ELF-1 (cell line): ENCODE measurements around the gene SORCS2.

ENCODE experiments used
- DNase-seq: peaks from one replicate; pipeline ENCODE4 v3.0.0-alpha.2; 2016; ENCODE audit warnings: low read depth, low spot score

The SORCS2 gene

DNA sequence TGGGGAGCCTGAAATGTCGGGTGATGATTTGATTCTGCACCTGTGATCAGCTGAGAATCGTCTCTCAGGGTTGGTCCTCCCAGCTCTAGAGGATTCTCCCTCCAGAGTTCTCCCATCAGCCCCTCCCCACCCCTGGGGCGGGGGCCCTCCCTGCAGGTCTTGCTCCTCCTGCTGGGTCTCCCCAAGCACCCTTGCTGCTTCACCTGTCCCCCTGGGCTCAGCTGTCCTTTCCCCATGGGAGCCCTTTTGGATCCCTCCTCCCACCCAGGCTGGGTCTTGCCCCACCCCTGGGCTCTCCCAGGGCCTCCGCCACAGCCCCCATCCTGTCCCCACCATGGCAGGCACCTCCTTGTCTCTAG, 220.2 kb downstream of the SORCS2 start:
- no peak for DNase-seq

DNA sequence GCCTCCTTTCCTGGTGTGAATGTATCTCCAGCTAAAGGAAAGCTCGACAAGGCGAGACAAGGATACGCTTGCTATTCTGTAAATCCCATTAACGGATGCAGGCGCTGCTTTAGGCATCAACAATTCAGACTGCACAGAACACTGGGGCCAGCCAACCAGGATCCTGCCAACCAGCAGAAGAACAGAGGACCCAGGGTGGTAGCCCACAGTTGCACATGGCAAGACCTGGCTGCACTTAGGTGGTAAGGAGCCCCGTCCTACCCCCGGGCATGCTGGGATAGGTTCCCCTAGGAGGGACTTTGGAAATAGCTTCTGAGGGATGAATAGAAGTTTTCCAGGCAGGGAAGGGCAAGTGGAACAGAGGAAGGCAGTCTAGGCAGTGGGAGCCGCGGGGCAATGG, 221.7 kb downstream of the SORCS2 start:
- no peak for DNase-seq

DNA sequence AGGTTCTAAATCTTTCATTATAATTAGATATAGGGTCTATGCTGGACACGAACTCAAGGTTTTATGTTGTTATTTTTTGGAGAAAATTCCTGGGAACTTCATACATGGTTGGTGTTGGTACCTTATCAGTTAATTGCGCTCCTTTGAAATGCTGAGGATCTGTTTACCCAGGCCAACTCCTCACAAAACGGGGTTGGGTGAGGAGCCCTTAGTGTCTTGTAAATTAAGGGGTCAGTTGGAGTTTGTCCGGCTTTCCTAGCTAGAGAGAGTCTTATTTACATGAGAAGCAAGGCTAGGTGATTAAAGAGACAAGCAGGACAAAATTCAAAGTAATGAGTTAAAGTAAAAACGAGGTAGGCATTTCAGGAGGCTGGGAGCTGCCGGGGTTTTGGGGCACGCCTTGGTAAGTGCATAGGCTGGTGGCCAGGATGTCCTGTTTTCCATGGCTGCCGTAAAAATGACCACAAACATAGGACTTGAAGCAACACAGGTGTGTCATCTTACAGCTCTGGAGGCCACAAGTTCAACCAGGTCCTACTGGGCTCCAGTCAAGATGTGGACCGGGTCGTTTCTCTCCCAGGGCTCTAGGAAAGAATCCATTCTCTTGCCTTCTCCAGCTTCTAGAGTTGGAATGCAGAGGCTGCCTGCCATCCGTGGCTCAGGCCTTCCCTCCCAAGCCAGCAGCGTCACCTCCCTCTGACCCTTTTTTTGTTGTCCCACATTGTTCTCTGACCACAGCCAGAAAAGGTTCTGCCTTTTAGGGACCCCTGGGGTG, 222.6 kb downstream of the SORCS2 start:
- peak; percentile 29 for DNase-seq

DNA sequence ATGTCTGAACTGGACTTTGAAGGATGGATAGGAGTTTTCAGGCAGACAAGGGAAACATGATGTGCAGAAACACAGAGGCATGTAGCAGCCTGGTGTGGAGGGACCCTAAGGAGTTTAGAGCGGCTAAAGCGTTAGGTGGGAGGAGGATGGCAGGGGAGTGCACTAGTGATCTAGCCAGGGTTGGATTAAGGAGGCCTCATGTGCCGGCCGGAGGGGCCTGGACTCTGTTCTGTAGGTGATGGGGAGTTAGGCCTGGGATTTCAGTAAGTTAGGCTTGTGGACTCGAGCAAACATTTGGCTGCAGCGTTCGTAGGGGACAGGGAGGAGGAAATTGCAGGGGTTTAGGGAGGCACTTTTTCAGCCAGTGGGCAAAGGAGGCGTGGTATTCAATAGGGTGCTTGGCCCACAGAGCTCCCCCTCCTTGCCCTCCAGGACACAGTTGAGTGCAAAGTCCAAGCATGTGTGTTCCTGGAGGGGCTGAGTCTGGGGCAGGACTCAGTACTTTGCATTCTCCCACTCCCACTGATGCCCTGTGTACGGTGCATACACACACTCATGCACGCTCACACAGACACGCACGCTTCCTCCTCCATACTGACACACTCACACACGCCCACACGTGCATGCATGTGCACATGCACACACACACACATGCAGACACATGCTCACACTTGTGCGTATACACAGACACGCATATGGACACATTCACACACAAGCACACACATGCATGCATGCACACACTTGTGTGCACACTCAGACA, 223.8 kb downstream of the SORCS2 start:
- DNase-seq: no peak

GRCh38 chr4:7416745-7417432, 224.6 kb downstream of the SORCS2 start:
- DNase-seq: no peak

DNA sequence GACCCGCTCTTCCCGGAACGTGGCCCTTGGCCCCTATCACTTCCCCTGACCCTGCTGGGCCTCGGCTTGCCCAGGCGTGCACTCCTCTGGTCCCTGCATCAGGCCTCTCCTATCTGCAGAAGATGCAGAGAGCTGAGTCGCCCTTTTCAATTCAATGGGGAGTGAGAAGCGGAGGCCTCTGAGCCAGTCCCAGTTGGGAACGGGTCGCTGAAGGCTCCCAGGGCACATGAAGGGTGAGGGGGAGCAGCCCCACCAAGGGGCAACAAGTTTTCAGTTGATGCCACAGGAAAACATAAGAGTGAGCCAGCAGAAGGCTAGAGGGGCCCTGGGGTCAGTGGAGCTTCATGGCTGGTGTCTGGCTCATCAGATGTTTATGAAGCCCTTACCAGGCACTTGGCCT, 225.3 kb downstream of the SORCS2 start:
- DNase-seq: no peak

DNA sequence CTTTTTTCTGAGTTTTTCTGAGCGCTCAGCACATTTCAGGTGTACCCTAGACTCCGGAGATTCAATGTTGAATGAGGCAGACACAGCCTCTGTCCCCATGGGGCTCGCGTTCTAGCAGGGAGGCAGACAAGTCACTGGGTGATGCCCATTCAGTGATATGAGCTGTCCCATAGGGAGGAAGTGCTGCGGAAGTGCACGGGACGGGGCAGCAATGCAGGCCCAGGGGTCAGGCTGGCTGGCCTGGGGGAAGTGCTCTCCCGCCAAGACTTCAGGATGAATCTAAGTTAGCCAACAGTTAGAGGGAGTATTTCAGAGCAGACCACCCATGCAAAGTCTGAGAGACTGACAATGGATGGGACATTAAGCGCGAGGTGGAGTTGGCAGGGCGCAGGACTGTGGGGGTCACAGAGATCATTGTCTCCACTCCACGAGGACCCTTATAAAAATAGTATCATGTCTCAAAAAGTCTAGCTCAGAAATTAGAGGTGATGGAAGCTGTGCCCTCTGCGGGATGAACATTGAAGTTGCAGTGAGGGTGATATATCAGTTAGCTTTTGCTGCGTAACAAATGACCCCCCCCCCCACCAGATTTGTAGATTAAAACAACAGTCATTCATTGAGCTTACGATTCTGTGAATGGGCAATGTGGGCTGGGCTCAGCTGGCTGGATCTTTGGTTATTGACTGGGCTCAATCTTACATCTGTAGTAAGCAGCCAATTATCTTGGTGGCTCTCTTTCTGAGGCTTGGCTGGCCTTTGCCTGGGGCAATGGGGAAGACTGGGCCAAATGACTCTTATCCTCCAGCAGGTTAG, 226.0 kb downstream of the SORCS2 start:
- DNase-seq: no peak

GRCh38 chr4:7419961-7420660, 227.8 kb downstream of the SORCS2 start:
- DNase-seq: no peak

- DNase-seq: no peak
These were observed 228.3 kb downstream of the SORCS2 start for GRCh38 chr4:7420661-7421040.

DNA sequence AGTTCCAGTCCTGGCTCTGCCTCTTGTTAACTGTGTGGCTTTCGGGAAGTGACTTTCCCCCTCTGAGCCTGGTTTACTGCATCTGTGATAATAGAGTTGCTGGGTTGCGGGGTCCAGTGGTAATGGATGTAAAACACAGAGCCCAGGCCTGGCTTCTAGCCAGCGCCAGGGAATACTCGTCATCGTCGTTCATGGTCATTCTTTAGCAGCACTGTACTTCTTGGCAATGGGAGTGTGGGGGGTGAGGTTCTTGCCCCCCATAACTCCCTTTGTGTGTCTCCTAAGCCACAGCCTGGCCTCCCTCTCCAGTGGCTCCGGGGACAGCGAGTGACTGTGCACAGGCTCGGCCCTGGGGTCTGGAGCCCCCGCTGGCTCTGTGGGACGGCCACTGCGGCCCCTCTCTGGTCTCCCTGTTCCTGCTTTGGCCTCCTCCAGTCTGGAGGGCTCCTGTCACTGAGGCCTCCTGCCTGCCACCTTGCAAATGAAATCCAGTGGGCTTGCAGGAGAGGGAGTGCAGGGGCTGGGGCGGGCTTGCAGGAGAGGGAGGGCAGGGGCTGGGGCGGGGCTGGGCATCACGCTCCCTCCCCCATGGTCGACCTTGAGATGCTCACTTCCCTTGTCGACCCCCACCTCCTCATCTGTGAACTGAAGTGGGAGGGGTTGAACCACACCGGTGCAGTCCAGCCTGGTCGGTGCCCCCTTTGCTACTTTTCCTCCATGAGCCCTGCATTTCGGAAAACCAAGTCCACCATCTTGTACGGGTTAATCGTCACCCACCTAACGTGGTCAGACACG, 229.2 kb downstream of the SORCS2 start:
- no peak for DNase-seq

- no peak for DNase-seq
These were observed 230.0 kb downstream of the SORCS2 start for GRCh38 chr4:7422151-7422897.

DNA sequence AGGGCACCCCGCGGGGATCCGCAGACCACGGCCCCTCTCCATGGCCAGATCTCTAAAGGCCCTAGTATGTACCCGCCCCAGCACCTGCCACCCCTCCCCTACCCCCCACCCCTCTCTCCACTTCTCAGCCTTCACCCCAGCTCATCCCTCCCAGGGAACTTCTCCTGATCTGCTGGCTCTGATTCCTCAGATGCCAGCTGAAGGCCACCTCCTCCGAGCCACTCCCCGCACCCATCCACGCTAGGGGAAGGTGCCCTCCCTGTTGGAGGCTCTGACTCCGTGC, 230.5 kb downstream of the SORCS2 start:
- no peak for DNase-seq

DNA sequence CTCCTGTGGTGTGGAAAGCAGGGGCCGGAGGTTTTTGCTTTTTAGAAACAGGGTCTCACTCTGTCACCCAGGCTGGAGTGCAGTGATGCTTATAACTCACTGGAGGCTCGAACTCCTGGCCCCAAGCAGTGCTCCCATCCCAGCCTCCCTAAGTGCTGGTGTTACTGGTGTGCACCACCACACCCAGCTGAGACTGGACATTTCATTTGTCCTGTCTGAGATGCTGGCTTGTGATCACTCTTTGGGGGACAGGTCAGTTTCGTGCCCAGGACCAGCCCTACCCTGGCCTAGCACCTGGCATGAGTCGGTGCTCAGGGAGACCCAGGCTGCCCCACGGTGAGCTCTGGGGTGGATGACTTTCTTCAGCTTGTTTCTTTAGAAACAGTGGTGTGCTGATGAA, 231.1 kb downstream of the SORCS2 start:
- no peak for DNase-seq

GRCh38 chr4:7423801-7424552, 231.6 kb downstream of the SORCS2 start:
- no peak for DNase-seq

DNA sequence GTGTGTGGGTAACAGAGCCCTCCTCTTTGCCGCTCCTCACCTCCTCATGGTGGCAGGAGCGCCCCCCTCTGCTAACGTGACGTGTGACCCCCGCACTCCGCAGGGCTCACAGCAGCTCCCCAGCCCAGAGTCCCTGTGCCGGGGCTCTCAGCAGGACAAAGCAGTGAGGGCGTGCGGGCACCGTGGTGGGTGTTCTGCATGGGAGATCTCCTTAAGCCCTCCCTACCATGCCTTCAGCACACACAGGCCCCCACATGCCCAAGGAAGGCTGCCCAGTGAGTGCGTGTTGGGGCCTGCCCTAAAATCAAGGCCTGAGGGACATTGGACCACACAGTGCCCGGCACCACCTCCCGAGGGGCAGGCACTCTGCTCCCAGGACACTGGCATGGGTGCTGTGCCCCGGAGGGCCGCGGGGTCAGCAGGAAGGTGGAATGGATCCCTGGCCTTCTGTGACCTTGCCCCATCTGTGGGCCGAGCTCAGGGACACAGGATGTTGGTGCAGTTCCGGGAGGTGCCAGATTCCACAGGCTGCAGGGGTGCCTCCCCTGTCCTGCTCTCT, 232.3 kb downstream of the SORCS2 start:
- no peak for DNase-seq

- no peak for DNase-seq
These were observed 232.8 kb downstream of the SORCS2 start for GRCh38 chr4:7425124-7425523.

- no peak for DNase-seq
These were observed 233.5 kb downstream of the SORCS2 start for GRCh38 chr4:7425591-7426468.
